SK-N-SH (cell line): ENCODE data around the gene EWSR1. TPM values are rescaled to one million over a fixed set of nuclear protein-coding genes. Genes with fewer than 3 reads are reported as not detected.

Source experiments
- CTCF ChIA-PET: fragments of 300-600, 350-600 bp; formaldehyde crosslinking; extraction: SDS; loops from one replicate; lab custom pipeline; 2021; lab: Yijun Ruan, JAX
- POLR2A ChIA-PET: fragments of 350-600 bp; sonication (Branson Sonifier 250); formaldehyde crosslinking; extraction: SDS; loops from one replicate; lab custom pipeline; 2020; ENCODE audit warnings: antibody characterized with exemption, inconsistent platforms; lab: Yijun Ruan, JAX
- DNase-seq: peaks from one replicate; pipeline ENCODE4 v3.0.0; 2012
- H2AFZ ChIP-seq: fragments of 200-600 bp; sonication (generic); 2 replicates; pipeline ENCODE4 v1.8.1; 2016; ENCODE audit warnings: antibody characterized with exemption, mild to moderate bottlenecking, low read depth
- H3F3A ChIP-seq: fragments of 200-600 bp; sonication (generic); replicated peaks from 2 replicates; pipeline ENCODE3; 2016; ENCODE audit warnings: antibody characterized with exemption, mild to moderate bottlenecking; ENCODE audit not compliant: insufficient read depth
- H3K27ac ChIP-seq, 2 experiments: fragments of 200-500 bp in 1 of 2; fragments of 200-600 bp in 1 of 2; sonication (Bioruptor generic) in 1 of 2; sonication (generic), shearing (Covaris generic) in 1 of 2; 2 replicates each; pipeline versions ENCODE4 v1.5.1 to v1.6.1; 2014 to 2016; ENCODE audit warnings: low read depth in 2 of 2, inconsistent platforms in 1 of 2, low read length in 1 of 2, mild to moderate bottlenecking in 1 of 2, mixed read lengths in 1 of 2
- H3K27me3 ChIP-seq: fragments of 200-600 bp; sonication (generic), shearing (Covaris generic); 2 replicates; pipeline ENCODE4 v1.6.1; 2016; ENCODE audit warnings: mixed run types; ENCODE audit not compliant: insufficient read depth
- H3K36me3 ChIP-seq, 2 experiments: fragments of 200-500 bp in 1 of 2; fragments of 200-600 bp in 1 of 2; sonication (Bioruptor generic) in 1 of 2; sonication (generic) in 1 of 2; replicated peaks in 1 of 2; 2 replicates each; pipeline versions ENCODE3 to v1.5.1; 2014 to 2016; ENCODE audit warnings: low read length in 1 of 2, mild to moderate bottlenecking in 1 of 2; ENCODE audit not compliant: insufficient read depth in 2 of 2, control insufficient read depth in 1 of 2
- H3K4me1 ChIP-seq, 2 experiments: fragments of 200-500 bp in 1 of 2; fragments of 200-600 bp in 1 of 2; sonication (Bioruptor generic) in 1 of 2; sonication (generic), shearing (Covaris generic) in 1 of 2; 2 replicates each; pipeline versions ENCODE4 v1.5.1 to v1.6.1; 2014 to 2016; ENCODE audit warnings: low read depth in 1 of 2, low read length in 1 of 2, mixed run types in 1 of 2; ENCODE audit not compliant: insufficient read depth in 2 of 2, control insufficient read depth in 1 of 2
- H3K4me2 ChIP-seq: fragments of 200-600 bp; sonication (generic), shearing (Covaris generic); 2 replicates; pipeline ENCODE4 v1.6.1; 2017; ENCODE audit warnings: mixed run types
- H3K4me3 ChIP-seq, 2 experiments: fragments of 200-500 bp in 1 of 2; fragments of 200-600 bp in 1 of 2; sonication (Bioruptor generic) in 1 of 2; sonication (generic), shearing (Covaris generic) in 1 of 2; 2 replicates each; pipeline versions ENCODE4 v1.5.1 to v1.8.1; 2014 to 2016; ENCODE audit warnings: low read depth in 2 of 2, inconsistent platforms in 1 of 2, low read length in 1 of 2, mild to moderate bottlenecking in 1 of 2, mixed read lengths in 1 of 2, moderate library complexity in 1 of 2
- H3K79me2 ChIP-seq: fragments of 200-600 bp; sonication (generic); 2 replicates; pipeline ENCODE4 v1.8.1; 2017; ENCODE audit warnings: mild to moderate bottlenecking; ENCODE audit not compliant: insufficient read depth
- H3K9ac ChIP-seq: fragments of 200-600 bp; sonication (generic); 2 replicates; pipeline ENCODE4 v1.6.1; 2017; ENCODE audit warnings: mixed run types
- H3K9me2 ChIP-seq: fragments of 200-600 bp; sonication (generic); 2 replicates; pipeline ENCODE4 v1.6.1; 2017; ENCODE audit warnings: mixed run types
- H3K9me3 ChIP-seq: fragments of 200-600 bp; sonication (generic); 2 replicates; pipeline ENCODE4 v1.6.1; 2017; ENCODE audit warnings: mixed run types, mild to moderate bottlenecking, moderate library complexity
- H4K20me1 ChIP-seq: fragments of 200-600 bp; sonication (generic); 2 replicates; pipeline ENCODE4 v1.6.1; 2017; ENCODE audit warnings: mild to moderate bottlenecking, mixed run types; ENCODE audit not compliant: insufficient read depth
- CHD2 ChIP-seq: fragments of 150-350 bp; IDR thresholded peaks from 2 replicates; pipeline ENCODE4 v1.6.1; 2018; ENCODE audit warnings: low read length; ENCODE audit not compliant: partially characterized antibody
- ELF1 ChIP-seq: IDR thresholded peaks from 2 replicates; pipeline ENCODE4 v1.4.0; 2012
- EP300 ChIP-seq, 2 experiments: IDR thresholded peaks; 2 replicates each; pipeline versions ENCODE4 v1.4.0 to v1.6.1; 2012; ENCODE audit warnings: borderline replicate concordance in 1 of 2, low read depth in 1 of 2, low read length in 1 of 2
- FOSL2 ChIP-seq: IDR thresholded peaks from 2 replicates; pipeline ENCODE4 v1.4.0; 2012; ENCODE audit warnings: low read depth, mild to moderate bottlenecking, moderate library complexity, borderline replicate concordance
- FOXM1 ChIP-seq: IDR thresholded peaks from 2 replicates; pipeline ENCODE4 v1.4.0; 2012; ENCODE audit warnings: low read depth, mild to moderate bottlenecking
- GATA2 ChIP-seq: sonication (generic); formaldehyde crosslinking; IDR thresholded peaks from 2 replicates; pipeline ENCODE4 v1.5.0; 2020; ENCODE audit warnings: mild to moderate bottlenecking, missing genetic modification reagents
- MEF2A ChIP-seq: IDR thresholded peaks from 2 replicates; pipeline ENCODE4 v1.4.0; 2012; ENCODE audit warnings: low read depth, borderline replicate concordance
- NRF1 ChIP-seq: IDR thresholded peaks from 2 replicates; pipeline ENCODE4 v1.6.1; 2012; ENCODE audit warnings: low read depth, mild to moderate bottlenecking, low read length
- POLR2AphosphoS5 ChIP-seq: IDR thresholded peaks from 2 replicates; pipeline ENCODE4 v1.6.1; 2012; ENCODE audit warnings: low read depth, low read length
- RAD21 ChIP-seq: IDR thresholded peaks from 2 replicates; pipeline ENCODE4 v1.6.1; 2012; ENCODE audit warnings: mild to moderate bottlenecking, low read length
- RCOR1 ChIP-seq: fragments of 150-350 bp; IDR thresholded peaks from 2 replicates; pipeline ENCODE4 v1.6.1; 2017; ENCODE audit warnings: antibody characterized with exemption, low read length
- SMC3 ChIP-seq: IDR thresholded peaks from 2 replicates; pipeline ENCODE4 v1.6.1; 2012; ENCODE audit warnings: low read depth, low read length, improper control_type of control experiment
- TAF1 ChIP-seq: IDR thresholded peaks from 2 replicates; pipeline ENCODE4 v1.6.1; 2012; ENCODE audit warnings: low read depth, mild to moderate bottlenecking, low read length, moderate library complexity, borderline replicate concordance
- YY1 ChIP-seq: IDR thresholded peaks from 2 replicates; pipeline ENCODE4 v1.4.0; 2012; ENCODE audit warnings: low read depth, mild to moderate bottlenecking
- WGBS: methylation state at CpG from one replicate; pipeline ENCODE4 v1.1.6; 2017; ENCODE audit warnings: low lambda C conversion rate; 5-methylcytosine and 5-hydroxymethylcytosine counted together
- polyA plus RNA-seq, 3 experiments: library from polyadenylated mRNA; depleted of rRNA; stranded (reverse); fragments of >200 nt; gene quantifications; 2 replicates each; pipeline ENCODE4 v1.2.3, GENCODE V29; 2012
- TF ChIP-seq, protein P1 (sequence below): IDR thresholded peaks from 2 replicates; pipeline ENCODE4 v1.4.0; 2012; ENCODE audit warnings: low read depth, borderline replicate concordance
- TF ChIP-seq, protein P2 (sequence below): IDR thresholded peaks from 2 replicates; pipeline ENCODE4; 2012
- TF ChIP-seq, protein P3 (sequence below): fragments of 200-600 bp; sonication (generic); IDR thresholded peaks from 2 replicates; pipeline ENCODE4 v1.6.1; 2017; ENCODE audit warnings: antibody characterized with exemption, mild to moderate bottlenecking, moderate library complexity
- TF ChIP-seq, protein P4 (sequence below): IDR thresholded peaks from 2 replicates; pipeline ENCODE4 v1.6.1; 2012; ENCODE audit warnings: mild to moderate bottlenecking, low read depth, low read length, moderate library complexity

Gene EWSR1
- polyA plus RNA-seq, 1 of the 3 experiments (the other 2 are of a cell fraction), result 173 TPM

DNA sequence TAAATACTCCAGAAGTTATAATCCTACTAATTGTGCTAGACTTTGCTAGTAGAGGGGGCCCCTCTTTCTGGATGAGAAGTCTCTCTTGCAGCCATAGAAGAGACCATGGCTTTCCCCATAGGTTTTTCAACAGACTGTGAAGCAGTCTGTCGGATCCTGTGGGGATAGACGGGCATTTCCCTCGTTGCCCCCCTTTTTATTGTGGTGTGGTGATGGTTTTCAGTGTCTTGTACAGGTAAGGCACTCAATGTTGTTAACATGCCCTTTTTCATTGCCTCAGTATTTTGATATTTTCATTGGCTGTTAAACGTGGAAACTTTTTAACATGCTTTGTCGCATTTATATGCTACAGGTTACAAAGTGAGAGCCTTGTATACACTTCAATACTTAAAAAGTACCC is 22.0 kb downstream of the EWSR1 start:
- no peak overlapping the region for H3K9ac ChIP-seq
- no peak overlapping the region for H3K4me2 ChIP-seq
- no peaks in the 10 kb centered on the region for H3K9me3 ChIP-seq
- H3K4me3 ChIP-seq, result no peak overlapping the region
- CTCF ChIA-PET, result no interaction called here
- peaks cover 81% of the 10 kb centered on the region for H4K20me1 ChIP-seq
- H3K9me2 ChIP-seq, result no peaks in the 10 kb centered on the region
- no peak for TF ChIP-seq NRF1
- TF ChIP-seq, protein P1, sequence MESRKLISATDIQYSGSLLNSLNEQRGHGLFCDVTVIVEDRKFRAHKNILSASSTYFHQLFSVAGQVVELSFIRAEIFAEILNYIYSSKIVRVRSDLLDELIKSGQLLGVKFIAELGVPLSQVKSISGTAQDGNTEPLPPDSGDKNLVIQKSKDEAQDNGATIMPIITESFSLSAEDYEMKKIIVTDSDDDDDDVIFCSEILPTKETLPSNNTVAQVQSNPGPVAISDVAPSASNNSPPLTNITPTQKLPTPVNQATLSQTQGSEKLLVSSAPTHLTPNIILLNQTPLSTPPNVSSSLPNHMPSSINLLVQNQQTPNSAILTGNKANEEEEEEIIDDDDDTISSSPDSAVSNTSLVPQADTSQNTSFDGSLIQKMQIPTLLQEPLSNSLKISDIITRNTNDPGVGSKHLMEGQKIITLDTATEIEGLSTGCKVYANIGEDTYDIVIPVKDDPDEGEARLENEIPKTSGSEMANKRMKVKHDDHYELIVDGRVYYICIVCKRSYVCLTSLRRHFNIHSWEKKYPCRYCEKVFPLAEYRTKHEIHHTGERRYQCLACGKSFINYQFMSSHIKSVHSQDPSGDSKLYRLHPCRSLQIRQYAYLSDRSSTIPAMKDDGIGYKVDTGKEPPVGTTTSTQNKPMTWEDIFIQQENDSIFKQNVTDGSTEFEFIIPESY, result no peak
- TF ChIP-seq RAD21, result no peak
- TF ChIP-seq, protein P2, sequence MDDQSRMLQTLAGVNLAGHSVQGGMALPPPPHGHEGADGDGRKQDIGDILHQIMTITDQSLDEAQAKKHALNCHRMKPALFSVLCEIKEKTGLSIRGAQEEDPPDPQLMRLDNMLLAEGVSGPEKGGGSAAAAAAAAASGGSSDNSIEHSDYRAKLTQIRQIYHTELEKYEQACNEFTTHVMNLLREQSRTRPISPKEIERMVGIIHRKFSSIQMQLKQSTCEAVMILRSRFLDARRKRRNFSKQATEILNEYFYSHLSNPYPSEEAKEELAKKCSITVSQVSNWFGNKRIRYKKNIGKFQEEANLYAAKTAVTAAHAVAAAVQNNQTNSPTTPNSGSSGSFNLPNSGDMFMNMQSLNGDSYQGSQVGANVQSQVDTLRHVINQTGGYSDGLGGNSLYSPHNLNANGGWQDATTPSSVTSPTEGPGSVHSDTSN, result no peak
- no peak for TF ChIP-seq FOSL2
- no peak for TF ChIP-seq FOXM1
- TF ChIP-seq YY1, result no peak
- TF ChIP-seq, protein P3, sequence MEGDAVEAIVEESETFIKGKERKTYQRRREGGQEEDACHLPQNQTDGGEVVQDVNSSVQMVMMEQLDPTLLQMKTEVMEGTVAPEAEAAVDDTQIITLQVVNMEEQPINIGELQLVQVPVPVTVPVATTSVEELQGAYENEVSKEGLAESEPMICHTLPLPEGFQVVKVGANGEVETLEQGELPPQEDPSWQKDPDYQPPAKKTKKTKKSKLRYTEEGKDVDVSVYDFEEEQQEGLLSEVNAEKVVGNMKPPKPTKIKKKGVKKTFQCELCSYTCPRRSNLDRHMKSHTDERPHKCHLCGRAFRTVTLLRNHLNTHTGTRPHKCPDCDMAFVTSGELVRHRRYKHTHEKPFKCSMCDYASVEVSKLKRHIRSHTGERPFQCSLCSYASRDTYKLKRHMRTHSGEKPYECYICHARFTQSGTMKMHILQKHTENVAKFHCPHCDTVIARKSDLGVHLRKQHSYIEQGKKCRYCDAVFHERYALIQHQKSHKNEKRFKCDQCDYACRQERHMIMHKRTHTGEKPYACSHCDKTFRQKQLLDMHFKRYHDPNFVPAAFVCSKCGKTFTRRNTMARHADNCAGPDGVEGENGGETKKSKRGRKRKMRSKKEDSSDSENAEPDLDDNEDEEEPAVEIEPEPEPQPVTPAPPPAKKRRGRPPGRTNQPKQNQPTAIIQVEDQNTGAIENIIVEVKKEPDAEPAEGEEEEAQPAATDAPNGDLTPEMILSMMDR, result no peak
- TF ChIP-seq POLR2AphosphoS5, result no peak
- no peak for TF ChIP-seq CHD2
- TF ChIP-seq, protein P4, sequence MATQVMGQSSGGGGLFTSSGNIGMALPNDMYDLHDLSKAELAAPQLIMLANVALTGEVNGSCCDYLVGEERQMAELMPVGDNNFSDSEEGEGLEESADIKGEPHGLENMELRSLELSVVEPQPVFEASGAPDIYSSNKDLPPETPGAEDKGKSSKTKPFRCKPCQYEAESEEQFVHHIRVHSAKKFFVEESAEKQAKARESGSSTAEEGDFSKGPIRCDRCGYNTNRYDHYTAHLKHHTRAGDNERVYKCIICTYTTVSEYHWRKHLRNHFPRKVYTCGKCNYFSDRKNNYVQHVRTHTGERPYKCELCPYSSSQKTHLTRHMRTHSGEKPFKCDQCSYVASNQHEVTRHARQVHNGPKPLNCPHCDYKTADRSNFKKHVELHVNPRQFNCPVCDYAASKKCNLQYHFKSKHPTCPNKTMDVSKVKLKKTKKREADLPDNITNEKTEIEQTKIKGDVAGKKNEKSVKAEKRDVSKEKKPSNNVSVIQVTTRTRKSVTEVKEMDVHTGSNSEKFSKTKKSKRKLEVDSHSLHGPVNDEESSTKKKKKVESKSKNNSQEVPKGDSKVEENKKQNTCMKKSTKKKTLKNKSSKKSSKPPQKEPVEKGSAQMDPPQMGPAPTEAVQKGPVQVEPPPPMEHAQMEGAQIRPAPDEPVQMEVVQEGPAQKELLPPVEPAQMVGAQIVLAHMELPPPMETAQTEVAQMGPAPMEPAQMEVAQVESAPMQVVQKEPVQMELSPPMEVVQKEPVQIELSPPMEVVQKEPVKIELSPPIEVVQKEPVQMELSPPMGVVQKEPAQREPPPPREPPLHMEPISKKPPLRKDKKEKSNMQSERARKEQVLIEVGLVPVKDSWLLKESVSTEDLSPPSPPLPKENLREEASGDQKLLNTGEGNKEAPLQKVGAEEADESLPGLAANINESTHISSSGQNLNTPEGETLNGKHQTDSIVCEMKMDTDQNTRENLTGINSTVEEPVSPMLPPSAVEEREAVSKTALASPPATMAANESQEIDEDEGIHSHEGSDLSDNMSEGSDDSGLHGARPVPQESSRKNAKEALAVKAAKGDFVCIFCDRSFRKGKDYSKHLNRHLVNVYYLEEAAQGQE, result no peak
- TF ChIP-seq MEF2A, result no peak
- no peak for TF ChIP-seq SMC3
- TF ChIP-seq RCOR1, result no peak
- no peak for TF ChIP-seq GATA2 (CRISPR knock-in tag)
- TF ChIP-seq TAF1, result no peak
- no peak for TF ChIP-seq EP300 (IDR thresholded peaks at IDR 0.05; ENCODE audit: borderline replicate concordance in 1 of 2, low read depth in 1 of 2, low read length in 1 of 2)
- no peak for TF ChIP-seq ELF1
- TF ChIP-seq, all 33 proteins: peak for 0
- POLR2A ChIA-PET, result no interaction called here
- DNase-seq, result no peak
- H2AFZ ChIP-seq, result no peak overlapping the region
- H3K27ac ChIP-seq, result no peak overlapping the region
- no peaks in the 10 kb centered on the region for H3K4me1 ChIP-seq
- peaks cover 24% of the 10 kb centered on the region for H3F3A ChIP-seq
- H3K36me3 ChIP-seq, result peaks cover 73 to 98% of the 10 kb centered on the region in 2 experiments
- H3K79me2 ChIP-seq, result peaks cover 94% of the 10 kb centered on the region
- WGBS, result 81% methylated on average over 5 of the region's 5 CpGs
- no peaks in the 10 kb centered on the region for H3K27me3 ChIP-seq
